ENCODE data around the gene PARD3B.

The PARD3B gene

DNA sequence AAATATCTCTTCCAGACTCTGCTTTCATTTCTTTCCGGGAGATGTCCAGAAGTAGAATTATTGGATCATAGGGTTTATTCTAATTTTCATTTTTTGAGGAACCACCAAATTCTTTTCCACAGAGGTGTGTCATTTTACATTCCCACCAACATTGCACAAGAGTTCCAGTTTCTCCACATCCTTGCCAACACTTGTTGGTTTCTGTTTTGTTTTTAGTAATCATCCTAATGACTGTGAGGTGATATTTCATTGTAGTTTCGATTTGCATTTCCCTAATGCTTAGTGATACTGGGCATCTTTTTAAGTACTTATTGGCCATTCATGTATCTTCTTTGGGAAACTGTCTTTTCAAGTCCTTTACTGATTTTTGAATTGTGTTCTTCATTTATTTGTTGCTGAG, 513.1 kb downstream of the PARD3B start:
- TF ChIP-seq, protein P1, sequence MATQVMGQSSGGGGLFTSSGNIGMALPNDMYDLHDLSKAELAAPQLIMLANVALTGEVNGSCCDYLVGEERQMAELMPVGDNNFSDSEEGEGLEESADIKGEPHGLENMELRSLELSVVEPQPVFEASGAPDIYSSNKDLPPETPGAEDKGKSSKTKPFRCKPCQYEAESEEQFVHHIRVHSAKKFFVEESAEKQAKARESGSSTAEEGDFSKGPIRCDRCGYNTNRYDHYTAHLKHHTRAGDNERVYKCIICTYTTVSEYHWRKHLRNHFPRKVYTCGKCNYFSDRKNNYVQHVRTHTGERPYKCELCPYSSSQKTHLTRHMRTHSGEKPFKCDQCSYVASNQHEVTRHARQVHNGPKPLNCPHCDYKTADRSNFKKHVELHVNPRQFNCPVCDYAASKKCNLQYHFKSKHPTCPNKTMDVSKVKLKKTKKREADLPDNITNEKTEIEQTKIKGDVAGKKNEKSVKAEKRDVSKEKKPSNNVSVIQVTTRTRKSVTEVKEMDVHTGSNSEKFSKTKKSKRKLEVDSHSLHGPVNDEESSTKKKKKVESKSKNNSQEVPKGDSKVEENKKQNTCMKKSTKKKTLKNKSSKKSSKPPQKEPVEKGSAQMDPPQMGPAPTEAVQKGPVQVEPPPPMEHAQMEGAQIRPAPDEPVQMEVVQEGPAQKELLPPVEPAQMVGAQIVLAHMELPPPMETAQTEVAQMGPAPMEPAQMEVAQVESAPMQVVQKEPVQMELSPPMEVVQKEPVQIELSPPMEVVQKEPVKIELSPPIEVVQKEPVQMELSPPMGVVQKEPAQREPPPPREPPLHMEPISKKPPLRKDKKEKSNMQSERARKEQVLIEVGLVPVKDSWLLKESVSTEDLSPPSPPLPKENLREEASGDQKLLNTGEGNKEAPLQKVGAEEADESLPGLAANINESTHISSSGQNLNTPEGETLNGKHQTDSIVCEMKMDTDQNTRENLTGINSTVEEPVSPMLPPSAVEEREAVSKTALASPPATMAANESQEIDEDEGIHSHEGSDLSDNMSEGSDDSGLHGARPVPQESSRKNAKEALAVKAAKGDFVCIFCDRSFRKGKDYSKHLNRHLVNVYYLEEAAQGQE (IDR thresholded peaks at IDR 0.05; ENCODE audit: insufficient replicate concordance, low read depth): no peak
- TF ChIP-seq POLR2AphosphoS5 (IDR thresholded peaks at IDR 0.05; ENCODE audit: low read depth) (no peak), SPI1 (IDR thresholded peaks at IDR 0.05; ENCODE audit: borderline replicate concordance, low read depth) (no peak), GABPA (IDR thresholded peaks at IDR 0.05; ENCODE audit: low read depth) (no peak)
- TF ChIP-seq, protein P2, sequence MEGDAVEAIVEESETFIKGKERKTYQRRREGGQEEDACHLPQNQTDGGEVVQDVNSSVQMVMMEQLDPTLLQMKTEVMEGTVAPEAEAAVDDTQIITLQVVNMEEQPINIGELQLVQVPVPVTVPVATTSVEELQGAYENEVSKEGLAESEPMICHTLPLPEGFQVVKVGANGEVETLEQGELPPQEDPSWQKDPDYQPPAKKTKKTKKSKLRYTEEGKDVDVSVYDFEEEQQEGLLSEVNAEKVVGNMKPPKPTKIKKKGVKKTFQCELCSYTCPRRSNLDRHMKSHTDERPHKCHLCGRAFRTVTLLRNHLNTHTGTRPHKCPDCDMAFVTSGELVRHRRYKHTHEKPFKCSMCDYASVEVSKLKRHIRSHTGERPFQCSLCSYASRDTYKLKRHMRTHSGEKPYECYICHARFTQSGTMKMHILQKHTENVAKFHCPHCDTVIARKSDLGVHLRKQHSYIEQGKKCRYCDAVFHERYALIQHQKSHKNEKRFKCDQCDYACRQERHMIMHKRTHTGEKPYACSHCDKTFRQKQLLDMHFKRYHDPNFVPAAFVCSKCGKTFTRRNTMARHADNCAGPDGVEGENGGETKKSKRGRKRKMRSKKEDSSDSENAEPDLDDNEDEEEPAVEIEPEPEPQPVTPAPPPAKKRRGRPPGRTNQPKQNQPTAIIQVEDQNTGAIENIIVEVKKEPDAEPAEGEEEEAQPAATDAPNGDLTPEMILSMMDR (IDR thresholded peaks at IDR 0.05; ENCODE audit: insufficient read depth, low read length): no peak
- no peak for DNase-seq (ENCODE audit: low read depth in 1 of 2, low spot score in 1 of 2)
- H3K27me3 ChIP-seq (ENCODE audit: insufficient read depth, poor library complexity, severe bottlenecking): no peaks in the 10 kb centered on the region
- H3K27ac ChIP-seq (replicated peaks): no peak overlapping the region
- H3K4me3 ChIP-seq (replicated peaks; ENCODE audit: insufficient read depth, low read length): no peak overlapping the region

DNA sequence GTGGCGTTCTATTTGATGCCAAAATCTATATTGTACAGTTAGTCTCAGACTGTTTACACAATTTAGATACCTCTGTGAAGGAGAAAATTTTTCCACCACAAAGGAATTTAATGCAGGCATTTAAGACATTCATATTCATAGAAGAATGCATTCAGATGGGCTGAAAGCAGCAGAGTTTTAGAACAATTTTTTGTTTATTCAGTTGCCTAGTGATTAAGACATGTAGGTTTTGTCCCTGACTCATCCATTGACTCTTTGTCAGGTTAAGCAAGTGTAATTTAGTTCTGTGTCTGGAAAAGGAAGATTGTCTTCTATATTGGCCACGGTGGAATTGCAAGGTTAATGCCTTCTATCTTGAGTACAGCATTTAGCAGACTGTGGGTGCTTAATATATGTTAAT, 515.0 kb downstream of the PARD3B start:
- no peak for TF ChIP-seq GABPA (IDR thresholded peaks at IDR 0.05; ENCODE audit: low read depth)
- TF ChIP-seq, protein P2 (IDR thresholded peaks at IDR 0.05; ENCODE audit: insufficient read depth, low read length): no peak
- TF ChIP-seq, protein P1 (IDR thresholded peaks at IDR 0.05; ENCODE audit: insufficient replicate concordance, low read depth): no peak
- Histone ChIP-seq H3K27me3 (ENCODE audit: insufficient read depth, poor library complexity, severe bottlenecking) (no peaks in the 10 kb centered on the region), H3K27ac (replicated peaks) (no peak overlapping the region), H3K4me3 (replicated peaks; ENCODE audit: insufficient read depth, low read length) (no peak overlapping the region)
- DNase-seq (ENCODE audit: low read depth in 1 of 2, low spot score in 1 of 2): no peak

DNA sequence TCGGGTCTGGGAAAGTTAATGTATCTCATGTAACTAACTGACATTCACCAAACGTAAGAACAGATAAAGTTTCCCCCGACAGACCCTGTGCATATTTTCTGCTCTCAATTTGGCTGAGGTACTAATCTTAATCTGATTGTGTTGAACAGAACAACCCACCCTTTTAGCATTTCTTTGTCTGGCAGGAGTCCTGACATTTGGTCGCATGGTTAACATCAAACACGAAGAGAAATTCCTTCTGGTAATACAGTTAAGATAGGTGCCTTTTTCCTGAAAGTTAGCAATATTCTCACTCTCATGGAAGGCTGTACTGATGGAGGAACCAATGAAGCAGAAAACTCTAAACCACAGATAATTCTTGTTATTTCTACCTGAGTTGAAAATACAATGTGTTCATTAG, 520.8 kb downstream of the PARD3B start:
- H3K27ac ChIP-seq (replicated peaks): no peak overlapping the region
- no peak for DNase-seq (ENCODE audit: low read depth in 1 of 2, low spot score in 1 of 2)

More for the DNA sequence above, 520.8 kb downstream of the PARD3B start:
- TF ChIP-seq, protein P2 (IDR thresholded peaks at IDR 0.05; ENCODE audit: insufficient read depth, low read length): no peak
- TF ChIP-seq POLR2AphosphoS5 (IDR thresholded peaks at IDR 0.05; ENCODE audit: low read depth): no peak
- TF ChIP-seq, protein P1 (IDR thresholded peaks at IDR 0.05; ENCODE audit: insufficient replicate concordance, low read depth): no peak
- TF ChIP-seq SPI1 (IDR thresholded peaks at IDR 0.05; ENCODE audit: borderline replicate concordance, low read depth): no peak
- no peak for TF ChIP-seq GABPA (IDR thresholded peaks at IDR 0.05; ENCODE audit: low read depth)
- H3K4me3 ChIP-seq (replicated peaks; ENCODE audit: insufficient read depth, low read length): no peak overlapping the region
- no peaks in the 10 kb centered on the region for H3K27me3 ChIP-seq (ENCODE audit: insufficient read depth, poor library complexity, severe bottlenecking)
